Liver (tissue), 9 donors: Measurements from ENCODE around the gene CCND3. TPM values are rescaled to one million over a fixed set of nuclear protein-coding genes. Genes with fewer than 3 reads are reported as not detected.

ENCODE experiments used
- DNase-seq: peaks from one replicate; pipeline ENCODE4 v3.0.0-alpha.2; 2017; ENCODE audit warnings: low spot score
- H3K27ac ChIP-seq, 2 donors: one replicate each; pipeline ENCODE4 v1.7.0; 2013; ENCODE audit warnings: inconsistent platforms in 2 of 2, low read length in 2 of 2, control low read depth in 1 of 2, low read depth in 1 of 2, mild to moderate bottlenecking in 1 of 2
- H3K27me3 ChIP-seq, 4 donors: one replicate each; pipeline versions ENCODE4 v1.6.1 to v1.7.0; 2013; ENCODE audit warnings: low read length in 3 of 4, inconsistent platforms in 1 of 4, mild to moderate bottlenecking in 1 of 4, moderate library complexity in 1 of 4; ENCODE audit not compliant: control insufficient read depth in 4 of 4, insufficient read depth in 4 of 4
- H3K36me3 ChIP-seq, 4 donors: one replicate each; pipeline versions ENCODE4 v1.6.1 to v1.7.0; 2013; ENCODE audit warnings: low read length in 3 of 4, mild to moderate bottlenecking in 3 of 4, low read depth in 1 of 4, moderate library complexity in 1 of 4; ENCODE audit not compliant: control insufficient read depth in 4 of 4, insufficient read depth in 3 of 4
- H3K4me1 ChIP-seq, 4 donors: one replicate each; pipeline versions ENCODE4 v1.6.1 to v1.7.0; 2013; ENCODE audit warnings: low read length in 3 of 4, mild to moderate bottlenecking in 3 of 4, moderate library complexity in 1 of 4; ENCODE audit not compliant: control insufficient read depth in 4 of 4, insufficient read depth in 4 of 4
- H3K4me3 ChIP-seq, 3 donors: one replicate each; pipeline versions ENCODE4 v1.6.1 to v1.7.0; 2013; ENCODE audit warnings: low read length in 3 of 3, control low read depth in 1 of 3, low read depth in 1 of 3, mild to moderate bottlenecking in 1 of 3
- H3K9ac ChIP-seq, 2 donors: one replicate each; pipeline ENCODE4 v1.7.0; 2013; ENCODE audit warnings: low read length in 2 of 2, mild to moderate bottlenecking in 2 of 2, moderate library complexity in 2 of 2, control low read depth in 1 of 2, low read depth in 1 of 2
- H3K9me3 ChIP-seq, 4 donors: one replicate each; pipeline versions ENCODE4 v1.6.1 to v1.7.0; 2013; ENCODE audit warnings: low read length in 3 of 4; ENCODE audit not compliant: control insufficient read depth in 4 of 4
- EGR1 ChIP-seq, 2 donors: IDR thresholded peaks; 2 replicates each; pipeline ENCODE4 v1.6.1; 2016 to 2018; ENCODE audit warnings: antibody characterized with exemption in 2 of 2, low read depth in 2 of 2
- FOXA1 ChIP-seq: IDR thresholded peaks from 2 replicates; pipeline ENCODE4 v1.6.1; 2016; ENCODE audit warnings: antibody characterized with exemption
- FOXA2 ChIP-seq: IDR thresholded peaks from 2 replicates; pipeline ENCODE4 v1.6.1; 2016; ENCODE audit warnings: antibody characterized with exemption
- GABPA ChIP-seq, 2 donors: IDR thresholded peaks in 1 of 2; conservative IDR thresholded peaks in 1 of 2; 2 replicates each; pipeline ENCODE4 v1.6.1; 2016; ENCODE audit warnings: antibody characterized with exemption in 2 of 2, mild to moderate bottlenecking in 1 of 2, moderate library complexity in 1 of 2
- HNF4A ChIP-seq, 2 donors: conservative IDR thresholded peaks; 2 replicates each; pipeline ENCODE4 v1.6.1; 2016; ENCODE audit warnings: antibody characterized with exemption in 2 of 2, mild to moderate bottlenecking in 2 of 2
- HNF4G ChIP-seq: IDR thresholded peaks from 2 replicates; pipeline ENCODE4 v1.6.1; 2016; ENCODE audit warnings: antibody characterized with exemption
- JUND ChIP-seq, 2 donors: IDR thresholded peaks; 2 replicates each; pipeline ENCODE4 v1.6.1; 2016; ENCODE audit warnings: antibody characterized with exemption in 2 of 2
- NR2F2 ChIP-seq: IDR thresholded peaks from 2 replicates; pipeline ENCODE4 v1.6.1; 2016; ENCODE audit warnings: antibody characterized with exemption
- RAD21 ChIP-seq, 2 donors: IDR thresholded peaks; 2 replicates each; pipeline ENCODE4 v1.6.1; 2016; ENCODE audit warnings: antibody characterized with exemption in 2 of 2, mild to moderate bottlenecking in 2 of 2
- RXRA ChIP-seq, 2 donors: IDR thresholded peaks; 2 replicates each; pipeline ENCODE4 v1.6.1; 2017 to 2018; ENCODE audit warnings: antibody characterized with exemption in 2 of 2, mild to moderate bottlenecking in 1 of 2
- SP1 ChIP-seq: IDR thresholded peaks from 2 replicates; pipeline ENCODE4 v1.6.1; 2018; ENCODE audit warnings: antibody characterized with exemption, mild to moderate bottlenecking
- TAF1 ChIP-seq: conservative IDR thresholded peaks from 2 replicates; pipeline ENCODE4 v1.6.1; 2016; ENCODE audit warnings: antibody characterized with exemption, mild to moderate bottlenecking
- YY1 ChIP-seq: IDR thresholded peaks from 2 replicates; pipeline ENCODE4 v1.6.1; 2016; ENCODE audit warnings: antibody characterized with exemption, mild to moderate bottlenecking
- whole genome bisulfite sequencing: extraction: QIAGEN DNeasy Blood & Tissue Kit; methylation state at CpG from one replicate; pipeline ENCODE4 v1.1.7; 2013; 5-methylcytosine and 5-hydroxymethylcytosine counted together
- polyA plus RNA-seq, 2 donors: library from polyadenylated mRNA; stranded (reverse) in 1 of 2; unstranded in 1 of 2; fragments of 200-250 nt in 1 of 2; fragments of >200 nt in 1 of 2; fragmentation: Nextera tagmentation in 1 of 2; extraction: Ambion mirVana in 1 of 2; gene quantifications; one replicate each; pipeline versions ENCODE4 v1.2.1 to v1.2.3, GENCODE V29; 2013 to 2015
- total RNA-seq, 2 donors: library from RNA; depleted of rRNA; stranded (reverse); fragments of >200 nt; gene quantifications; one replicate each; pipeline ENCODE4 v1.2.3, GENCODE V29; 2014
- TF ChIP-seq, protein P1 (sequence below): IDR thresholded peaks from 2 replicates; pipeline ENCODE4 v1.6.1; 2016; ENCODE audit warnings: antibody characterized with exemption
- TF ChIP-seq, protein P2 (sequence below): IDR thresholded peaks from 2 replicates; pipeline ENCODE4 v1.6.1; 2016; ENCODE audit warnings: antibody characterized with exemption, mild to moderate bottlenecking
- TF ChIP-seq, protein P3 (sequence below): IDR thresholded peaks from 2 replicates; pipeline ENCODE4 v1.6.1; 2016; ENCODE audit warnings: antibody characterized with exemption
- TF ChIP-seq, protein P4 (sequence below): IDR thresholded peaks from 2 replicates; pipeline ENCODE4 v1.6.1; 2016; ENCODE audit warnings: antibody characterized with exemption
- TF ChIP-seq, protein P5 (sequence below): fragments of 150-350 bp; IDR thresholded peaks from 2 replicates; pipeline ENCODE4 v1.5.1; 2017; ENCODE audit warnings: improper control_type of control experiment, low read depth, low read length; ENCODE audit not compliant: missing input control
- donor health status: healthy.
- donor health status: healthy.
- donor health status: healthy.
- donor health status: healthy.
- donor health status: healthy.

CCND3 gene
- total and polyA plus RNA-seq, 4 donors, result 11.6 to 54.3 (median 23.2) TPM

DNA sequence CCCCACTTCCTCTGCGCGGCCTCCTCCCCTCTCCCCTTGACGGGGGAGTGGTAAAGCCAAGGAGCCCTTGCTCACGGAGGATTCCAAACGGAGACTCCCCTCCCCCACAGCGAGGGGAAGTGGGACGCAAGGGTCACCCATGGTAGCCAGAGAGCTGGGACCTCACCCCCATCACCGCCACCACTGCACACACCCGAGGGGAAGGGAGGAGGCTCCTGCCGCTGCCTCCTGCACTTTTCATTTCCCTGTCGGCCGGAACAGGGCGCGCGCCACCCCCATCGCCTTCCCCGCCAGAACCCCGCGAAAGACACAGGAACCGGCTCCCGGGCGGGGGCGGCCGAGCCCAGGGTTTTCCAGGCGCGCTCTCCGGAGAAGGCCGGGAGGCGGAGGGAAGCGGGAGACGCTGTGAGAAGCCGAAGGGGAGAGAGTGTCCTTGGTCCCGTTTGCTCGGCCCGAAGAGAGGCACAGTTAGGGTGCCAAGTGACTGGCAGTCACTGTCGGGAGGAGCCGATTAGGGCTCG, 789 bp downstream of the CCND3 start:
- H3K9me3 ChIP-seq, result no peaks in the 10 kb centered on the region
- peak overlapping the region; percentile 80 to 89 (median 87) for H3K4me3 ChIP-seq
- no peaks in the 10 kb centered on the region for H3K27me3 ChIP-seq
- peak; percentile 60 for DNase-seq
- no peak for TF ChIP-seq FOXA1
- TF ChIP-seq, protein P1, sequence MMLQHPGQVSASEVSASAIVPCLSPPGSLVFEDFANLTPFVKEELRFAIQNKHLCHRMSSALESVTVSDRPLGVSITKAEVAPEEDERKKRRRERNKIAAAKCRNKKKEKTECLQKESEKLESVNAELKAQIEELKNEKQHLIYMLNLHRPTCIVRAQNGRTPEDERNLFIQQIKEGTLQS, result no peak
- TF ChIP-seq TAF1, result no peak
- TF ChIP-seq EGR1 (IDR thresholded peaks at IDR 0.05; ENCODE audit: low read depth in 2 of 2), result no peak
- TF ChIP-seq SP1, result no peak
- TF ChIP-seq FOXA2, result no peak
- TF ChIP-seq GABPA (IDR thresholded peaks at IDR 0.05 in 1 of 2, conservative IDR thresholded peaks at IDR 0.05 in 1 of 2), result no peak
- TF ChIP-seq, protein P2, sequence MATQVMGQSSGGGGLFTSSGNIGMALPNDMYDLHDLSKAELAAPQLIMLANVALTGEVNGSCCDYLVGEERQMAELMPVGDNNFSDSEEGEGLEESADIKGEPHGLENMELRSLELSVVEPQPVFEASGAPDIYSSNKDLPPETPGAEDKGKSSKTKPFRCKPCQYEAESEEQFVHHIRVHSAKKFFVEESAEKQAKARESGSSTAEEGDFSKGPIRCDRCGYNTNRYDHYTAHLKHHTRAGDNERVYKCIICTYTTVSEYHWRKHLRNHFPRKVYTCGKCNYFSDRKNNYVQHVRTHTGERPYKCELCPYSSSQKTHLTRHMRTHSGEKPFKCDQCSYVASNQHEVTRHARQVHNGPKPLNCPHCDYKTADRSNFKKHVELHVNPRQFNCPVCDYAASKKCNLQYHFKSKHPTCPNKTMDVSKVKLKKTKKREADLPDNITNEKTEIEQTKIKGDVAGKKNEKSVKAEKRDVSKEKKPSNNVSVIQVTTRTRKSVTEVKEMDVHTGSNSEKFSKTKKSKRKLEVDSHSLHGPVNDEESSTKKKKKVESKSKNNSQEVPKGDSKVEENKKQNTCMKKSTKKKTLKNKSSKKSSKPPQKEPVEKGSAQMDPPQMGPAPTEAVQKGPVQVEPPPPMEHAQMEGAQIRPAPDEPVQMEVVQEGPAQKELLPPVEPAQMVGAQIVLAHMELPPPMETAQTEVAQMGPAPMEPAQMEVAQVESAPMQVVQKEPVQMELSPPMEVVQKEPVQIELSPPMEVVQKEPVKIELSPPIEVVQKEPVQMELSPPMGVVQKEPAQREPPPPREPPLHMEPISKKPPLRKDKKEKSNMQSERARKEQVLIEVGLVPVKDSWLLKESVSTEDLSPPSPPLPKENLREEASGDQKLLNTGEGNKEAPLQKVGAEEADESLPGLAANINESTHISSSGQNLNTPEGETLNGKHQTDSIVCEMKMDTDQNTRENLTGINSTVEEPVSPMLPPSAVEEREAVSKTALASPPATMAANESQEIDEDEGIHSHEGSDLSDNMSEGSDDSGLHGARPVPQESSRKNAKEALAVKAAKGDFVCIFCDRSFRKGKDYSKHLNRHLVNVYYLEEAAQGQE, result no peak
- TF ChIP-seq, protein P3, sequence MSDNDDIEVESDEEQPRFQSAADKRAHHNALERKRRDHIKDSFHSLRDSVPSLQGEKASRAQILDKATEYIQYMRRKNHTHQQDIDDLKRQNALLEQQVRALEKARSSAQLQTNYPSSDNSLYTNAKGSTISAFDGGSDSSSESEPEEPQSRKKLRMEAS, result no peak
- TF ChIP-seq JUND (IDR thresholded peaks at IDR 0.05), result no peak
- no peak for TF ChIP-seq HNF4G
- TF ChIP-seq, protein P4, sequence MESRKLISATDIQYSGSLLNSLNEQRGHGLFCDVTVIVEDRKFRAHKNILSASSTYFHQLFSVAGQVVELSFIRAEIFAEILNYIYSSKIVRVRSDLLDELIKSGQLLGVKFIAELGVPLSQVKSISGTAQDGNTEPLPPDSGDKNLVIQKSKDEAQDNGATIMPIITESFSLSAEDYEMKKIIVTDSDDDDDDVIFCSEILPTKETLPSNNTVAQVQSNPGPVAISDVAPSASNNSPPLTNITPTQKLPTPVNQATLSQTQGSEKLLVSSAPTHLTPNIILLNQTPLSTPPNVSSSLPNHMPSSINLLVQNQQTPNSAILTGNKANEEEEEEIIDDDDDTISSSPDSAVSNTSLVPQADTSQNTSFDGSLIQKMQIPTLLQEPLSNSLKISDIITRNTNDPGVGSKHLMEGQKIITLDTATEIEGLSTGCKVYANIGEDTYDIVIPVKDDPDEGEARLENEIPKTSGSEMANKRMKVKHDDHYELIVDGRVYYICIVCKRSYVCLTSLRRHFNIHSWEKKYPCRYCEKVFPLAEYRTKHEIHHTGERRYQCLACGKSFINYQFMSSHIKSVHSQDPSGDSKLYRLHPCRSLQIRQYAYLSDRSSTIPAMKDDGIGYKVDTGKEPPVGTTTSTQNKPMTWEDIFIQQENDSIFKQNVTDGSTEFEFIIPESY, result no peak
- TF ChIP-seq, protein P5, sequence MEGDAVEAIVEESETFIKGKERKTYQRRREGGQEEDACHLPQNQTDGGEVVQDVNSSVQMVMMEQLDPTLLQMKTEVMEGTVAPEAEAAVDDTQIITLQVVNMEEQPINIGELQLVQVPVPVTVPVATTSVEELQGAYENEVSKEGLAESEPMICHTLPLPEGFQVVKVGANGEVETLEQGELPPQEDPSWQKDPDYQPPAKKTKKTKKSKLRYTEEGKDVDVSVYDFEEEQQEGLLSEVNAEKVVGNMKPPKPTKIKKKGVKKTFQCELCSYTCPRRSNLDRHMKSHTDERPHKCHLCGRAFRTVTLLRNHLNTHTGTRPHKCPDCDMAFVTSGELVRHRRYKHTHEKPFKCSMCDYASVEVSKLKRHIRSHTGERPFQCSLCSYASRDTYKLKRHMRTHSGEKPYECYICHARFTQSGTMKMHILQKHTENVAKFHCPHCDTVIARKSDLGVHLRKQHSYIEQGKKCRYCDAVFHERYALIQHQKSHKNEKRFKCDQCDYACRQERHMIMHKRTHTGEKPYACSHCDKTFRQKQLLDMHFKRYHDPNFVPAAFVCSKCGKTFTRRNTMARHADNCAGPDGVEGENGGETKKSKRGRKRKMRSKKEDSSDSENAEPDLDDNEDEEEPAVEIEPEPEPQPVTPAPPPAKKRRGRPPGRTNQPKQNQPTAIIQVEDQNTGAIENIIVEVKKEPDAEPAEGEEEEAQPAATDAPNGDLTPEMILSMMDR, result no peak
- no peak for TF ChIP-seq RAD21 (IDR thresholded peaks at IDR 0.05)
- no peak for TF ChIP-seq RXRA (IDR thresholded peaks at IDR 0.05)
- no peak for TF ChIP-seq NR2F2
- TF ChIP-seq YY1, result no peak
- TF ChIP-seq HNF4A (conservative IDR thresholded peaks at IDR 0.05), result no peak
- WGBS, result under 1% methylated on average over 38 of the region's 38 CpGs
- H3K27ac ChIP-seq, result peak overlapping the region; percentile 71 to 83
- H3K9ac ChIP-seq, result peak overlapping the region in 1 of 2 donors; percentile 50
- H3K4me1 ChIP-seq, result peaks cover 3 to 34% (median 20%) of the 10 kb centered on the region in 4 donors
- no peaks in the 10 kb centered on the region for H3K36me3 ChIP-seq
